Esophagus squamous epithelium (tissue), 4 donors: ENCODE measurements around the gene CFTR.

ENCODE experiments used
- CTCF ChIP-seq, 6 experiments: fragments of 450-650 bp in 4 of 6; fragments of 200-600 bp in 2 of 6; sonication (generic) in 2 of 6; IDR thresholded peaks; one replicate each; pipeline ENCODE4 v1.5.1; 2016 to 2019; ENCODE audit warnings: antibody characterized with exemption in 6 of 6, mild to moderate bottlenecking in 4 of 6, moderate library complexity in 4 of 6
- POLR2A ChIP-seq, 4 donors: fragments of 450-650 bp; IDR thresholded peaks; one replicate each; pipeline ENCODE4 v1.6.1; 2017; ENCODE audit warnings: antibody characterized with exemption in 4 of 4, mild to moderate bottlenecking in 4 of 4, moderate library complexity in 3 of 4

- TF ChIP-seq CTCF (IDR thresholded peaks at IDR 0.05) (no peak), POLR2A (IDR thresholded peaks at IDR 0.05) (no peak)
Measured at GRCh38 chr7:117548035-117548434, 68.2 kb downstream of the CFTR start.
